Tongue (tissue), 2 donors: ENCODE data around the gene ZMIZ1. TPM values are rescaled to one million over a fixed set of nuclear protein-coding genes. Genes with fewer than 3 reads are reported as not detected.
A peak's percentile ranks its signal among the peaks of the same experiment; 100 is the strongest.
"Not testable (repeated sequence)": the region's sequence is repeated elsewhere in the genome, so short reads cannot be mapped to it uniquely, and the experiment has no call there.

ENCODE experiments used
- DNase-seq: peaks from one replicate; pipeline ENCODE4 v3.0.0-alpha.2; 2015
- total RNA-seq: library from RNA; depleted of rRNA; stranded (reverse); fragments of >200 nt; gene quantifications from one replicate; pipeline ENCODE4 v1.2.3, GENCODE V29; 2014

Gene ZMIZ1
- total RNA-seq, 1 donor from 2014 or later = 31.6 TPM

GRCh38 chr10:79324032-79324695 lies 255.4 kb downstream of the ZMIZ1 start:
- no peak for DNase-seq

DNA sequence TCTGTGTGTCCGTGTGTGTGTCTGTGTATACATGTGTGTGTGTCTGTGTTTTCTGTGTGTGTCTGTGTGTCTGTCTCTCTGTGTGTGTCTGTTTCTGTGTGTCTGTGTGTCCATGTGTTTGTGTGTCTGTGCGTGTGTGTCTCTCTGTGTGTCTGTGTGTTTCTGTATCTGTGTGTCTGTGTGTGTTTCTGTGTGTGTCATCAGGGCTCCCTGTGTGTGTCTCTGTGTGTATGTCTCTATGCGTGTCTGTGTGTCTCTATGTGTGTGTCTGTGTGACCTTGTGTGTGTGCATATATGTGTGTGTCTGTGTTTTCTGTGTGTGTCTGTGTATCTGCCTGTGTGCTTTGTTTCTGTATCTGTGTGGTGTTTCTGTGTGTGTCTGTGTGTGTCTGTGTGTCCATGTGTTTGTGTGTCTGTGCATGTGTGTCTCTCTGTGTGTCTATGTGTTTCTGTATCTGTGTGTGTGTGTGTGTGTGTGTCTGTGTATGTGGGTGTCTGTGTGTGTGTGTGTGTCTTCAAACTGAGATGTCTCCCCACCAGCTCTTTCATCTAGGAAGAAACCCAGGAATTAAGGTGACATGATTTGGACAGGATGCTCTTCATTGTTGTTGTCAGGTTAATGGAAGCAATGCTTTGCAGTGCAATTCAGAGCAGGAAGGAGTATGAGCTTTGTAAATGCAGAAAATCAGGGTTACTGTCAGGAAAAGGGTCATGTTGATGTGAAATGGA lies 257.8 kb downstream of the ZMIZ1 start:
- DNase-seq = no peak

DNA sequence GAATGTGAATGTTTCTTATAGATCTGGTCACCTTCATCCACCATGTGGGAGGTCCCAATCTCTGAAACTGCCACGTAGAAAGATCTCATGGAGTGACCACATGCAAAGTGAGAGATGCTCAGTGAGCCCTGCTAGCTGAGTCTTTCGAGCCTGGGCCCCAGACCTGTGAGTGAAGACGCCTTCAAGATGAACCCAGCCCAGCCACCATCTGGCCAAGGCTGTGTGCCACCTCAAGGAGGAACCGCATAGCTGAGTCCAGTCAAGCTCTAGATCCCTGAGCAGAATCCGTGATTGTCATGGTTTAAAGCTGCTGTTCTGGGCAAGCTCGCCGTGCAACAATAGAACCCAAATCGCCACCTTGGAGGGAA lies 258.3 kb downstream of the ZMIZ1 start:
- no peak for DNase-seq

DNA sequence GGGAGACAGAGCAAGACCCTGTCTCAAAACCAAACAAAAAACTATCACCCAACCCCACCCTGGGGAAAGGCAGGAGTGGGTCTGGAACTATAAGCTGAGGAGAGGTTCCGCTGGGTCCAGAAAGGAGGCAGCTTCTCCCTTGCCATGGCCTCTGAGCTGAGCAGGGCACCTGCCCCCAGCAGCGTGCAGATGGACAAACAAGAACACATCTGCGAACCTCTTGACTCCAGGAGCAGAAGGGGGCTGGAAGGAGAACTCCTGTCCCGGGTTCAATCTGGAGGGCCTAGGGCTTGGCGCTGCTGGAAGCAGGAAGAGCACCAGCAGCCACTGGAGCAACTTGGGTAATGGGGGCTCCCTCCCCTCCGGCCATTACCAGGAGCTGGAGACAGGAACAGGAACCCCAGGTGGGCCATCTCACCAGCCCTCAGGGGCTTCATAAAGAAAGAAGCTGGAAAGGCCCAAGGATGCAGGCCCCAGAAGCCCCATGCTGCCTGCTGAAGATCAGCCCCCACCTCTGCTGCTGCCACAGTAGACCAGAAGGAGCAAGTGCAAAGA lies 259.5 kb downstream of the ZMIZ1 start:
- no peak for DNase-seq

GRCh38 chr10:79328737-79329504 lies 260.2 kb downstream of the ZMIZ1 start:
- no peak for DNase-seq

- DNase-seq = no peak
These were observed 260.8 kb downstream of the ZMIZ1 start for GRCh38 chr10:79329529-79329928.

- no peak for DNase-seq
These were observed 262.5 kb downstream of the ZMIZ1 start for GRCh38 chr10:79331226-79331625.

- peak; percentile 45 for DNase-seq
These were observed 262.9 kb downstream of the ZMIZ1 start for GRCh38 chr10:79331709-79332108.

- not testable (repeated sequence) for DNase-seq
These were observed 264.0 kb downstream of the ZMIZ1 start for GRCh38 chr10:79332610-79333315.

DNA sequence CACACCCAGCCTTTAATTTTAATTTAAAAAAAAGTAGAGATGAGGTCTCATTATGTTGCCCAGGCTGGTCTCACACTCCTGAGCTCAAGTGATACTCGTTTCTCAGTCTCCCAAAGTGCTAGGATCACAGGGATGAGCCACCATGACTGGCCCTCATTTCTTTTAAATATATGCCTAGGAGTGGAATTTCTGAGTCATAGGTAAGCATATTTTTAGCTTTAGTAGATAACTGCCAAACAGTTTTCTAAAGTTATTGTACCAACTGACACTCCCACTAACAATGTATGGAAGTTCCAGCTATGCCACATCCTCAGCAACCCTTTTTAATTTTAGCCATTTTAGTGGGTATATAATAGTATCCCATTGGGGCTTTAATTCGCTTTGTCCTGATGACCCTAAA lies 264.7 kb downstream of the ZMIZ1 start:
- DNase-seq = no peak

GRCh38 chr10:79334573-79334972 lies 265.8 kb downstream of the ZMIZ1 start:
- DNase-seq = no peak

- DNase-seq = peak; percentile 49
These were observed 266.3 kb downstream of the ZMIZ1 start for GRCh38 chr10:79335094-79335469.

GRCh38 chr10:79335470-79336235 lies 266.9 kb downstream of the ZMIZ1 start:
- DNase-seq = peak; percentile 35

- DNase-seq = no peak
These were observed 267.5 kb downstream of the ZMIZ1 start for GRCh38 chr10:79336276-79336675.

DNA sequence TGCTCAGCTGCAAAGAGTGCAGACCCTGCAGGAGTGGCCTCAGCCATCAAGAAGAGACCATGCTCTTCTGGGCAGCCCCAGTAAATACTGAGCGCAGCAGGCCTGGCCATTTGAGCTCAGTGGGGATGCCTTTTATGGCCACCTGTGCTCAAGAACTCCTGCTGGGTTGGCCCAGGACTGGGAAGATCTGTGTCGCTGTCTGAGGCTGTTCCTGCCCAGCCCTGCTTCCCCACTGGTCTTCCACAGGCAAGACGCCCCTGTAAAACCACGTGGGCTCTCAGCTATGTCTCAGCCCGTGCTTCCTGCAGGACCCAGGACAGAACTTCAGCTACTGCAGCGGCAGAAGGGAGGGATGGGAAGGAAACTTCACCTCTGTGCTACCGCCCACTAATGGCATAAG lies 268.0 kb downstream of the ZMIZ1 start:
- no peak for DNase-seq

DNA sequence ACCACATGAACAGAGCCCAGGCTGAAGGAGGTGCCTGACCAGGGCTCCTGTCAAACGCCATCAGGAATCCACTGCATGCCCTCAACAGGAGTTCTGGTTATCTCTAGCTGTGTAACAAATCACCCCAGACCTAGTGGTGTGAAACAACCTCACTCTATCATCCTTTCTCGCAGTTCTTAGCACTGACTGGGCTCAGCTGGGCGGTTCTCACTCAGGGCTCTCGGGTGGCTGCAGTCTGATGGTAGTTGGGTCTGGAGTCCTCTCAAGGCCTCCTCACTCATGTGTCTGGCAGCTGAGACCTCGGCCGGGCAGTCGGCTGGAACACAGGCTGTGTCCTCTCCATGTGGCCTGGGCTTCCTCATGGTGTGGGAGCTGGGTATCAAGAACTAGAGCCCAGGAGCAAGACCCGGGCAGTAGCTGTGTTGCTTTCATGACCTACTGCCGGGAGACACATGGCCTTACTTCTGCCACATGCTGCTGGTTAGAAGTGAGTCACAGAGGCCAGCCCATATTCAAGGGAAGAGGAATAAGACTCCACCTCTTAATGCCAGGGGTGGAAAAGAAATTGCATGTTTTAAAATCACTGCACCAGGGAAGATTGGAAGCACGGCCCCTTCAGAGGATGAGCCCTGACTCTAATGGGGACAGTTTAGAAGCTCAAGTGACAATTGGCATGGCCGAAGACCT lies 269.2 kb downstream of the ZMIZ1 start:
- not testable (repeated sequence) for DNase-seq

DNA sequence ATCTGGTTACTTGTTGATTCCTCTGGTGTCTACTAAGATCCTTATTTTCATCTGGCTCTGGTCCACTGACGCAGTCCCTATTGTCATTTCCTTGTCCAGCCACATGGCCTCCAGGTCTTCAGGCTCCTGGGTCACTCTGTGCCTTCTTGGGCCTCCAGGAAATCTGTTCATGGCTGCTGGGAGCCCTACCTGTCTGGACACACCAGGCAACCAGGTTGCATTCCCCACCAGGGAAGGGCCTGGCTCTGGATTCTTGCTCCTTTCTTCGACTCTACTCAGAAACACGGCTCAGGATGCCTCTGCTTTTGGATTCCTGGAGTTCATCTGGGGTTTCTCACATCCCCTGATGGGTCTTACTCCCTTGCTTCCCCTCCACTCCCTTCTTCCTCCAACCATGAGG lies 270.5 kb downstream of the ZMIZ1 start:
- no peak for DNase-seq

DNA sequence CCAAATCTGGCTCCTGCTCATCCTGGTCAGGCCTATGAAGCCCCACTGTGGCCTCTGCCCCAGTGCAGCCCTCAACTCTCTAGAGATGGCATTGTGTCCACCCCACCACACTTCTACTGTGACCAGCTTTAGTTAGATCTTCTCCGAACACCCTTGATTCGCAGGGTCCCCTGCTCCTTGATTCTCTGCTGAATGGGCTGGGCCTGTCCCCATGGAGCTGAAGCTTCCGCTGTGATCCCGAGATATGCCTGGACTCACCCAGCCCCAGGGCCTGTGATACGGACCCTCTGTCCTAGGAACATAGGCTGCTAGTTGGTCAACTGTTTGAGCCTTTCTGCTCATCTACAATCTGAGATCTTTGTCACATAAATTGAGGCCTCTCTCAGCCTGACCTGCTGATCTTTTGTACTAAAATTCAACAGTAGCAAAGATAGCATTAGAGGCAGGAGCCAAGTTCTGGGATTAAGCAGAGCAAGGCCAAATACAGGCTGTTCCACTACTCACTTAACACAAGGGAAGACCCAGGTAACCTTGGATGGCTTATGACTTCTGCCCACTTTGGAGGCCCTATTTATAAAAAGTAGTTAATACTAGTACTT lies 272.0 kb downstream of the ZMIZ1 start:
- no peak for DNase-seq

DNA sequence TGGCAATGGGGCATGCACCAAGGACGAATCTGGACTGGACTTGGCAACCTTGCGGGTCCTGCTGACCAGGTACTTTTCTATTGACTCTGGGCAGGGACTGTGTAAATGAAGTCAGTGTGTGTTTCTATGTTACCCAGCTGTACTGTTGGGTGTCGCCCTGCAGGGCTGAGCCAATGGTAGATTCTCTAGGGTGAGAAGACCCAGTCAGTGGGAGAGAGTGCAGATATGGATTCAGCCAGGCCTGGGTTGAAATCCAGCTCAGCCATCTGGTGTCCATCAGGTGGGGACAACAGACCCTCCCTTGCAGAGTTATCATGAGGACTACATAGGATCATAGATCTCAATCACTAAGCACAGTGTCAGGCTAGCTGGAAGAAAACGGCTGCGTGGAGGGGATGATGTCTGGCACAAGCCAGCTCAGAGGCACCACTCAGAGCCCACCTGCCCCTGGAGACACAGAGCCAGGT lies 273.6 kb downstream of the ZMIZ1 start:
- DNase-seq = no peak

GRCh38 chr10:79342811-79343561 lies 274.2 kb downstream of the ZMIZ1 start:
- DNase-seq = no peak
